ENCODE data around the gene SIGLEC9.
"Not testable (repeated sequence)": the region's sequence is repeated elsewhere in the genome, so short reads cannot be mapped to it uniquely, and the experiment has no call there.

SIGLEC9 gene

DNA sequence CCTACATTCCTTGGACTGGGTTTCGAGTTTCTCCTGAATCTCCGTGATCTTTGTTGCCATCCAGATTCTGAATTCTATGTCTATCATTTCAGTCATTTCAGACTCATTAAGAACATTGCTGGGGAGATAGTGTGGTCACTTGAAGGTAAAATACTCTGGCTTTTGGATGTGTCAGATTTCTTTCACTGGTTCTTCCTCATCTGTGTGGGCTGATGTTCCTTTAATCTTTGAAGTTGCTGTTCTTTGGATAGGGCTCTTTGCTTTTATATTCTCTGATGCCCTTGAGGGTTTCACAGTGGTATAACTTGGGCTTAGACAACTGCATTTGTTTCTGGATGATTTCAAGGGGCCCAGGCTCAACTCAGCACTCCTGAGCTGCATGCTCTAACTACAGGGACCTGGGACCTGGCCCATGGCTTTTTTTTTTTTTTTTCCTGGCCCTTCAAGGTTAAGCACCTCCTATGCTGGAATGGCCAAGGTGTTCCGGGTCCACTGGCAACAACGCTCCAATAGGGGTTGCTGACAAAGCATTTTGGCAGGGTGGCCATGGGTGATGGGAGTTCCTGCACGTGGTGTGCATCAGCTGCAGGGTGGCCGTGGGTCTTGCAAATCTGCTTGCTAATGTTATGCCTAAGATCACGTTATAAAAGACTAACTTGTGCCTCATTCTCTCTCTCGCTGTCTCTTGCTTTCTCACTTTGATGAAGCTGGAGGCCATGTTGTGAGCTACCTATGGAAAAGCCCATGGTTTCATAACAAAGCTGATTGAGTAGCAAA, 11.5 kb downstream of the SIGLEC9 start:
- Histone ChIP-seq H3K27me3 (ENCODE audit: insufficient read depth, low read length) (peaks cover 4% of the 10 kb centered on the region), H3K9me3 (ENCODE audit: low read length) (no peaks in the 10 kb centered on the region), H3K4me1 (ENCODE audit: insufficient read depth, low read length) (peaks cover 12% of the 10 kb centered on the region), H3K36me3 (ENCODE audit: insufficient read depth, low read length) (no peaks in the 10 kb centered on the region), H3K4me3 (ENCODE audit: low read length) (no peak overlapping the region), H2AFZ (ENCODE audit: low read depth, low read length) (no peak overlapping the region)

- Histone ChIP-seq H3K4me1 (ENCODE audit: insufficient read depth, low read length) (peaks cover 11% of the 10 kb centered on the region), H3K36me3 (ENCODE audit: insufficient read depth, low read length) (no peaks in the 10 kb centered on the region), H2AFZ (ENCODE audit: low read depth, low read length) (no peak overlapping the region), H3K4me3 (ENCODE audit: low read length) (no peak overlapping the region), H3K9me3 (ENCODE audit: low read length) (no peaks in the 10 kb centered on the region), H3K27me3 (ENCODE audit: insufficient read depth, low read length) (peaks cover 11% of the 10 kb centered on the region)
Measured at GRCh38 chr19:51136851-51137551, 12.3 kb downstream of the SIGLEC9 start.

DNA sequence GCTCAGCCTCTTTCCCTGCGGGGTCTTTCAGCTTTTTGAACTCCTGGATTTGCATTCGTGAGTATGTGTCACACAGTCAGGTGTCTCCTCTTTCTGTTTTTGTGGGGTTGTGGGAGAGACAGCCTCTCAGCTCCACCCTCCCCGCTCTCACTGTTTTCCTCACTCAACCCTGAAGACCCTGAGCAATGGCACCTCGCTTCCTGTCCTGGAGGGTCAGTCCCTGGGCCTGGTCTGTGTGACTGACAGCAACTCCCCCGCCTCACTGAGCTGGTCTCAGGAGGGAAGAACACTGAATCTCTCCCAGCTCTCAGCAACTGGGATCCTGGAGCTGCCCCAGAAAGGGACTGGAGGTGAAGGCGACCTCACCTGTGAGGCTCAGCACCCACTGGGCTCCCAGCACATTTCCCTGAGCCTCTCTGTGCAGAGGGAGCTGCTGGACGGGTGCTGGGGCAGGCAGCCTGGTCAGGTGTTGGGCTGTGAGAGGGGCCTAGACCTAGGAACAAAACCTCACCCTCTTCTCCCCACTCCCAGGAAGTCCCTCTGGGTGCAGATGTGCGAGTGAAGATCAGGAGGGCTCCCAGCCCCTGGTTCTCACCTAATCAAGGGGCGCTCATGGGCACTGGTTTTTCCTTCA, 13.2 kb downstream of the SIGLEC9 start:
- Histone ChIP-seq H3K9me3 (ENCODE audit: low read length) (no peaks in the 10 kb centered on the region), H3K36me3 (ENCODE audit: insufficient read depth, low read length) (no peaks in the 10 kb centered on the region), H2AFZ (ENCODE audit: low read depth, low read length) (no peak overlapping the region), H3K4me1 (ENCODE audit: insufficient read depth, low read length) (peaks cover 11% of the 10 kb centered on the region), H3K4me3 (ENCODE audit: low read length) (no peak overlapping the region), H3K27me3 (ENCODE audit: insufficient read depth, low read length) (peaks cover 14% of the 10 kb centered on the region)

GRCh38 chr19:51138549-51138979, 13.9 kb downstream of the SIGLEC9 start:
- Histone ChIP-seq H3K4me1 (ENCODE audit: insufficient read depth, low read length) (peaks cover 11% of the 10 kb centered on the region), H3K4me3 (ENCODE audit: low read length) (no peak overlapping the region)

DNA sequence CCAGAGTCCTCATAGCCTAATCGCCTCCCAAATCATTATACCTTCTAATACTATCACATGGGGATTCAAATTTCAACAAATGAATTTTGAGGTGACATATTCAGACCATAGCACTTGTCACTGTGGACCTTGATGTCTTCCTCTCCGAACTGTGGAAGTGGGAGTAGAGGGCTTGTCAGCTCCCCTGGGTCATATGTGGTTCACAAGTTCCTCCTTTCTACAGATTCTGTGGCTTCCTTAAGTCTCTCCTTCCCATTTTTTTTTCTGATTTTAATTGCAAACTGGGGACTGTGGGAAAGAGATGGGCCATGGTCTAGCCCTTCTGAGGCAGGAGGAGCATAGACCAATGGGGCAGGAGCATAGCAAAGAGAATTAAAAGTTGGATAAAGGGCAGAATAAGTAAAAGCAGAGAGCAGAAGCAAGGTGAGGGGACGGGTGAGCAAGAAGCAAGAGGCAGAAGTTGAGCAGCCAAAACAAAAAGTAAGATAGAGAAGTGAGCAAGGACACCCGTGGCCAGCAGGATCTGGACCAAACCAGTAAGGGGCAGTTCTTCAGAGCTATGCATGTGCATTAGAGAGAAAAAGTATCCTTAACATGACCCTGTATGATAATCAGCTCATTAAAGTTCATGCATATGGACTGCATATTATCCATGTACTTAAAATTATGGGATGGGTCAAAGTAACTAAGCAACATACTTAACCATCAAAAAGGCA, 14.8 kb downstream of the SIGLEC9 start:
- peaks cover 21% of the 10 kb centered on the region for H3K27me3 ChIP-seq (ENCODE audit: insufficient read depth, low read length)
- H3K4me3 ChIP-seq (ENCODE audit: low read length): no peak overlapping the region
- no peaks in the 10 kb centered on the region for H3K9me3 ChIP-seq (ENCODE audit: low read length)
- H3K4me1 ChIP-seq (ENCODE audit: insufficient read depth, low read length): peaks cover 11% of the 10 kb centered on the region
- no peak overlapping the region for H2AFZ ChIP-seq (ENCODE audit: low read depth, low read length)
- no peaks in the 10 kb centered on the region for H3K36me3 ChIP-seq (ENCODE audit: insufficient read depth, low read length)

More at GRCh38 chr19:51138549-51138979, 13.9 kb downstream of the SIGLEC9 start:
- Histone ChIP-seq H3K36me3 (ENCODE audit: insufficient read depth, low read length) (no peaks in the 10 kb centered on the region), H2AFZ (ENCODE audit: low read depth, low read length) (no peak overlapping the region), H3K9me3 (ENCODE audit: low read length) (no peaks in the 10 kb centered on the region), H3K27me3 (ENCODE audit: insufficient read depth, low read length) (peaks cover 16% of the 10 kb centered on the region)

DNA sequence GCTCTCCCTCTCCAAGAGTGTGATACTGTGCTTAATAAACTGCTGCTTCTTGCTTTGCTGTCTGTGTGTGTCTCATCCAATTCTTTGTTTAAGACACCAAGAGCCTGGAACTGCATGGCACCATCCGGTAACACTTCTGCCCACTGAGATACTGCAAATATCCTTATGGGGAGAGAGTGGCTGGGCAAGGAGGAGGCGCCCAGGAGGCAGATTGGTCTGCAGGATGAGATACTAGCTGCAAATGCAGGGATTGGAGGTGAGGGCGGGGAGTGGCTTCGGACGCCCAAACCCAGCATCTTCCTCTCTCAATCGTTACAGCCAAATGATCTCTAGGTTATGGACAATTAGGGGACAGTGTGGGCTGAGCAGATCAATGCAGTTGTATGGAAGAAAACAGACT, 15.7 kb downstream of the SIGLEC9 start:
- no peak overlapping the region for H3K4me3 ChIP-seq (ENCODE audit: low read length)
- H3K36me3 ChIP-seq (ENCODE audit: insufficient read depth, low read length): no peaks in the 10 kb centered on the region
- no peaks in the 10 kb centered on the region for H3K9me3 ChIP-seq (ENCODE audit: low read length)
- no peak overlapping the region for H2AFZ ChIP-seq (ENCODE audit: low read depth, low read length)
- peaks cover 11% of the 10 kb centered on the region for H3K4me1 ChIP-seq (ENCODE audit: insufficient read depth, low read length)
- H3K27me3 ChIP-seq (ENCODE audit: insufficient read depth, low read length): peaks cover 21% of the 10 kb centered on the region

- H3K36me3 ChIP-seq (ENCODE audit: insufficient read depth, low read length): no peaks in the 10 kb centered on the region
- no peak overlapping the region for H2AFZ ChIP-seq (ENCODE audit: low read depth, low read length)
- H3K4me1 ChIP-seq (ENCODE audit: insufficient read depth, low read length): peaks cover 11% of the 10 kb centered on the region
- H3K4me3 ChIP-seq (ENCODE audit: low read length): no peak overlapping the region
- H3K9me3 ChIP-seq (ENCODE audit: low read length): no peaks in the 10 kb centered on the region
- peaks cover 21% of the 10 kb centered on the region for H3K27me3 ChIP-seq (ENCODE audit: insufficient read depth, low read length)
Measured at GRCh38 chr19:51141181-51141580, 16.5 kb downstream of the SIGLEC9 start.

GRCh38 chr19:51142119-51142518, 17.4 kb downstream of the SIGLEC9 start, which contains the start of gene SIGLEC7:
SIGLEC7 (plus strand) TSS chr19:51142301; CDS start chr19:51142370, 69 bp downstream.
- Histone ChIP-seq H3K9me3 (ENCODE audit: low read length) (no peaks in the 10 kb centered on the region), H3K4me3 (ENCODE audit: low read length) (no peak within 1 kb of the TSS), H3K4me1 (ENCODE audit: insufficient read depth, low read length) (peaks cover 11% of the 10 kb centered on the region), H3K27me3 (ENCODE audit: insufficient read depth, low read length) (peaks cover 21% of the 10 kb centered on the region), H3K36me3 (ENCODE audit: insufficient read depth, low read length) (no peaks in the 10 kb centered on the region), H2AFZ (ENCODE audit: low read depth, low read length) (no peak within 1 kb of the TSS)

- H3K4me1 ChIP-seq (ENCODE audit: insufficient read depth, low read length): peaks cover 11% of the 10 kb centered on the region
- H3K4me3 ChIP-seq (ENCODE audit: low read length); H3K9me3 ChIP-seq (ENCODE audit: low read length); H3K36me3 ChIP-seq (ENCODE audit: insufficient read depth, low read length); H2AFZ ChIP-seq (ENCODE audit: low read depth, low read length): not testable (repeated sequence)
- peaks cover 26% of the 10 kb centered on the region for H3K27me3 ChIP-seq (ENCODE audit: insufficient read depth, low read length)
Measured at GRCh38 chr19:51142809-51143475, 18.2 kb downstream of the SIGLEC9 start.

DNA sequence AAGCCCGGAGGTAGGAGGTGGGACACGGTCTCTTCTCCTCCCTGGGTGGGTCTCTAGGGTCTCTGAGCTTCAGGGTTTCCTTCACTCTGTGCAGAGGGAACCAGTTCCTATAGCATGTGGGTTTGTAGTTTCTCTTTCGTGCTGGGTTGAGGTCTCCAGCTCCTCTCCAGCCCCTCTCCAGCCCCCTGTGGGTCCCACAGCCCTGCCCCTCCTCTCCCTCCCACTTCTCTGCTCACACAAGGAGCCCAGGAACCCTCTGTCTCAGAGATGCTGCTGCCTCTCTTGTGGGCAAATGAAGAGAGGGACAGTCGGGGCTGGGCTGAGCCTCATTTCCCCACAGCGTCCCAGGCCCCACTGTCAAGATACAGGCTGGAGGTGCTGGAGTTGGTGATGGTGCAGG, 18.8 kb downstream of the SIGLEC9 start:
- no peak overlapping the region for H2AFZ ChIP-seq (ENCODE audit: low read depth, low read length)
- no peak overlapping the region for H3K4me3 ChIP-seq (ENCODE audit: low read length)
- no peaks in the 10 kb centered on the region for H3K9me3 ChIP-seq (ENCODE audit: low read length)
- peaks cover 11% of the 10 kb centered on the region for H3K4me1 ChIP-seq (ENCODE audit: insufficient read depth, low read length)
- H3K27me3 ChIP-seq (ENCODE audit: insufficient read depth, low read length): peaks cover 26% of the 10 kb centered on the region
- no peaks in the 10 kb centered on the region for H3K36me3 ChIP-seq (ENCODE audit: insufficient read depth, low read length)

GRCh38 chr19:51144482-51145045, 19.9 kb downstream of the SIGLEC9 start:
- Histone ChIP-seq H3K27me3 (ENCODE audit: insufficient read depth, low read length) (peaks cover 22% of the 10 kb centered on the region), H3K9me3 (ENCODE audit: low read length) (no peaks in the 10 kb centered on the region), H3K4me3 (ENCODE audit: low read length) (no peak overlapping the region), H3K4me1 (ENCODE audit: insufficient read depth, low read length) (peaks cover 11% of the 10 kb centered on the region), H3K36me3 (ENCODE audit: insufficient read depth, low read length) (no peaks in the 10 kb centered on the region), H2AFZ (ENCODE audit: low read depth, low read length) (no peak overlapping the region)

- no peaks in the 10 kb centered on the region for H3K36me3 ChIP-seq (ENCODE audit: insufficient read depth, low read length)
- H3K9me3 ChIP-seq (ENCODE audit: low read length): no peaks in the 10 kb centered on the region
- peaks cover 22% of the 10 kb centered on the region for H3K27me3 ChIP-seq (ENCODE audit: insufficient read depth, low read length)
- H3K4me3 ChIP-seq (ENCODE audit: low read length): no peak overlapping the region
- H2AFZ ChIP-seq (ENCODE audit: low read depth, low read length): no peak overlapping the region
- H3K4me1 ChIP-seq (ENCODE audit: insufficient read depth, low read length): peaks cover 4% of the 10 kb centered on the region
Measured at GRCh38 chr19:51145916-51146493, 21.3 kb downstream of the SIGLEC9 start.
